NCI-H345 treated with DMSO at 0.1 percent for 48 hours (cell line): Measurements from ENCODE around the gene RNPEPL1.

Experiments used
- DNase-seq: peaks from one replicate; lab custom pipeline; 2025; ENCODE audit not compliant: unreplicated experiment; lab: John Stamatoyannopoulos, UW

RNPEPL1 gene

GRCh38 chr2:240589850-240590525 is 21.7 kb downstream of the RNPEPL1 start:
- no peak for DNase-seq

- no peak for DNase-seq
These were observed 22.4 kb downstream of the RNPEPL1 start for GRCh38 chr2:240590681-240591111.

DNA sequence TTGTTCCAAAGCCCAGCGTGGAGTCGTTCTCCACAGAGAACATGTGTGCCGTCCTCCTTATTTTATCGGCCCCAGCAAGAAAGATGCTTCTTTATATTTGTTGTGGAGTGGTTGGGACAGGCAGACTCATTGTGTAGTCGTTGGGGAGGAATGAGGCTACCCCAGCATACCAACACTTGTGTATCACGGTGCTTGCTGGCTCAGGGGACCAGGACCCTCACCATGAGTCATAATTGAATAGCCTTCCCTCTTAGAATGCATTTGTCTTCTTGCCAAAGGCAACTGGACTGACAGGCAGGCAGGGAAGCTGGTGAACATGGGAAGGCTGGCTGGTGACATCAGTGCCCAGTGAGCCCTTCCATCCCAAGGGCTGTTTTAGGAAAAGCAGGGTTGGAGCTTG is 22.9 kb downstream of the RNPEPL1 start:
- DNase-seq, result no peak

DNA sequence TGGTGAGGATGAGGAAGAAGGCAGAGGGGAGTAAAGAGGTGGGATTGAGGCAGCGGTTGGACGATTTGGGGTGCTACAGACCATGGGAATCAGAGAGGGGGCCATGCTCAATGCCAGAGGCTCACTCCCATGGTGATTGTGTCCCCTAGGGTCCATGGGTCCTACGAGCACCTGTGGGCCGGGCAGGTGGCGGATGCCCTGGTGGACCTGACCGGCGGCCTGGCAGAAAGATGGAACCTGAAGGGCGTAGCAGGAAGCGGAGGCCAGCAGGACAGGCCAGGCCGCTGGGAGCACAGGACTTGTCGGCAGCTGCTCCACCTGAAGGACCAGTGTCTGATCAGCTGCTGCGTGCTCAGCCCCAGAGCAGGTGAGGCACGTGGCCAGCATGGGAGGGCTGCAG is 23.5 kb downstream of the RNPEPL1 start:
- DNase-seq, result no peak

GRCh38 chr2:240593026-240593702 is 24.9 kb downstream of the RNPEPL1 start:
- no peak for DNase-seq

GRCh38 chr2:240593703-240594451 is 25.6 kb downstream of the RNPEPL1 start:
- no peak for DNase-seq

DNA sequence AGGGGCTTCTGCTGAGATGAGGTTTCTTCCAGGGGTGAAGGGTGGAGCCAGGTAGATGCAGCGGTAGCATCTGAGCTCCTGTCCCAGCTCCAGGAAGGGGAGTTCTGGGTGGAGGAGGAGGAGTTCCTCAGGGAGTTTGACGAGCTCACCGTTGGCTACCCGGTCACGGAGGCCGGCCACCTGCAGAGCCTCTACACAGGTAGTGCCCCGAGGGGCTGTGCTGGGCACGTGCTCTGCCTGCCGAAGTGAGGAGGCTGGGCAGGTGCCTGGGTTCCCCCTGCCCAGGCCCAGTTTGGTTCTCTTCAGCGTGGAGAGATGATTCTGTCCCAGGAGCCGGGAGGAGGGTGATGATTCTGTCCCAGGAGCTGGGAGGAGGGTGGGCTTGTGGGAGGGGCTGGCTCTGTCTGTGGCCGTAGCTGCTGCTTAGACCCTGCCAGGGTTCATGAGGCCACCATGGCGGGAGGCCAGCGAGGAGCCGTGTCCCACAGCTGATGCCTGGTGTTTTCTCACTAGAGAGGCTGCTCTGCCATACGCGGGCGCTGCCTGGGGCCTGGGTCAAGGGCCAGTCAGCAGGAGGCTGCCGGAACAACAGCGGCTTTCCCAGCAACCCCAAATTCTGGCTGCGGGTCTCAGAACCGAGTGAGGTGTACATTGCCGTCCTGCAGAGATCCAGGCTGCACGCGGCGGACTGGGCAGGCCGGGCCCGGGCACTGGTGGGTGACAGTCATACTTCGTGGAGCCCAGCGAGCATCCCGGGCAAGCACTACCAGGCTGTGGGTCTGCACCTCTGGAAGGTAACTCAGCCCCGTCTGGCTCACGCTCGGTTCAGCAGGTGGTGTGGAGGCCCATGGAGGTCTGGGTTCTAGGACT is 26.5 kb downstream of the RNPEPL1 start:
- DNase-seq, result no peak

GRCh38 chr2:240595381-240596079 is 27.2 kb downstream of the RNPEPL1 start:
- DNase-seq, result no peak

DNA sequence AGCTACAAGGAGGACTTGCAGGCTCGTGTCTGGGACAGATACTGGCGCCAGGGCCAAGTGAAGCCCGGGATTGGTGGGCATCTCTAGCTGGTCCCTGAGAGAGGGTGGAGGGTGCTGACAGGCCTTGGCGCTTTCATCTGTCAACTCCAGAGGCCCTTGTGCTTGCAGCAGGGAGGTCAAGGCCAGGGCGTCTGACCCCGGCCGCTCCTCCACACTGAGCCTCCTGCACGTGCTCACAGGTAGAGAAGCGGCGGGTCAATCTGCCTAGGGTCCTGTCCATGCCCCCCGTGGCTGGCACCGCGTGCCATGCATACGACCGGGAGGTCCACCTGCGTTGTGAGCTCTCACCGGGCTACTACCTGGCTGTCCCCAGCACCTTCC is 27.8 kb downstream of the RNPEPL1 start:
- no peak for DNase-seq

DNA sequence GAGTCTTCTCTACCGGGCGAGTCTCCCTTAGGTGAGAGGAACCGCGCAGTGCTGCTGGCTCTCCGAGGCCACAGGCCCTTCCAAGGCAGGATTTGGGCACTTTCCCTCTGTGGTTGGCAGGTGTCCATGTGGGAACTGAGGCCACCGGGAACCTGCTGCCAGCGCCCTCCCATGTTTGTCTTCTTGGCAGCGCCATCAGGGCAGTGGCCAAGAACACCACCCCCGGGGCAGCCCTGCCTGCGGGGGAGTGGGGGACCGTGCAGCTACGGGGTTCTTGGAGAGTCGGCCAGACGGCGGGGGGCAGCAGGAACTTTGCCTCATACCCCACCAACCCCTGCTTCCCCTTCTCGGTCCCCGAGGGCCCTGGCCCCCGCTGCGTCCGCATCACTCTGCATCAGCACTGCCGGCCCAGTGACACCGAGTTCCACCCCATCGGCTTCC is 28.2 kb downstream of the RNPEPL1 start:
- no peak for DNase-seq

DNA sequence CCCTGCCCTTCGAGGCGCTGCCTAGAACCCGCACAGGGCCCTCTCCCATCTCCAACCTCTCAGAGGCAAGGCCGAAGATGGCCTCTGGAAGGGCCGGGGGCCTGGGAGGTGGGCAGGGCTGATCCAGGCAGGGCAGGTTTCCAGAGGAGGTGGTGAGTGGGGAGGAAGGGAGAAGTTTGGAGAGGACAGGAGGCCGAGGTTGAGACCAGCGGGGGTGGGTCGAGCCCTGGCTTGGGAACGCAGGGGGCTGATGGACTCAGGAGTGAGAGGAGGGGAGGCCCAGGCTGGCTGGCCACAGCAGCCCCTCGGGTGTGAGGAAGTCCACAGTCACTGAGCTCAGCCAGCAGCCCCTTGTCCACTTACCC is 28.8 kb downstream of the RNPEPL1 start:
- DNase-seq, result no peak

DNA sequence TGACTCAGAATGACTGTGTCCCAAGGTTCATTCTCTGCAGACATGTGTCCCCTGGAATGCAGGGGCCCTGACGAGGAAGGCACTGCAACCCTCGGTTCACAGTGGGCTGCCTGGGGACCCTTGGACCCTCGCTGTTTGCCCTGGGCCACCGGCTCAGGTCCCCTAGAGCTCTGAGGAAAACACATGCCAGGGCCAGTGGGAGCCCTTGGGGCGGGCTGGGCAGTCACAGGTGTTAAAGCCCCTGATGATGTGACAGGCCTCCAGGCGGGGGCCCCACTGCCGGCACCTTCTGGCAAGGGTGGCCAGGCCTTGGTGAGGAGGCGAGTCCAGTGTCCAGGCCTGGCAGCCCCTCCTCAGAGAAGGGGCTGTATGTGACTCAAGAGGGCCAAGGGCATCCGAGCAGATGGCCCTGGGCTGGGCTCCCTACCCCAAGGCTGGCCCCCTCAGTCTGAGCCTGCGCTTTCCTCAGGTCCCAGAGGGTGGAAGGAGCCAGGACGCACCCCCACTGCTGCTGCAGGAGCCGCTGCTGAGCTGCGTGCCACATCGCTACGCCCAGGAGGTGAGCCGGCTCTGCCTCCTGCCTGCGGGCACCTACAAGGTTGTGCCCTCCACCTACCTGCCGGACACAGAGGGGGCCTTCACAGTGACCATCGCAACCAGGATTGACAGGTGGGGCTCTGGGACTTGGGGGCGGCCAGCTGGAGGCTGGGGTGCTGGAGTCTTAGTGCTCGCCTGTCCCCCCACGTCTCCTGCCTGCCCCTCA is 29.3 kb downstream of the RNPEPL1 start:
- no peak for DNase-seq

DNA sequence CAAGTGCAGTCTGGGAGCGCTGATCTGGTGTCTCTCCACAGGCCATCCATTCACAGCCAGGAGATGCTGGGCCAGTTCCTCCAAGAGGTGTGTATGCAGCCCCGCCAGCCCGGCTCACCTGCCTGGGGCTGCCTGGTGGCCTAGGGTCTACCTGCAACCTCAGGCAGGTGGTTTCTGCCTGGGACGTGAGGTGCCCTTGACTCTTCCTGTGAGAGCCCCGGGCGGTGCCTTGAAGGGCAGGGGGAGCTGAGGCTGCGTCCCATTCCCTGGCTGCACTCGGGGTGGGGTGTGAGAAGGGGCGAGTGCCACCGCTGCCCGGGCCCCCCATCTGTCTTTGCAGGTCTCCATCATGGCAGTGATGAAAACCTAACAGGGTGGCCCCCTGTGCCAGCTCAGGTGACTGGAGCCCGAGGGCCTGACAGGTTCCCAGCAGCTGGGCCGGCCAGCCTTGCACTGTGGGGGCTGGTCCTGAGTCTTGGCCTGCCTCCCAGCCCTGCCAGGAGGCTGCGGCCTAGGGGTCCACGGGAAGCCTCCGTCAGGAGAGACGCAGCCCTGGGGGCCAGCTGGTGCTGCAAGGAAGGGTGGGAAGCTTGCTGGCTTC is 30.1 kb downstream of the RNPEPL1 start:
- DNase-seq, result no peak

GRCh38 chr2:240599141-240599583 is 30.9 kb downstream of the RNPEPL1 start:
- no peak for DNase-seq

GRCh38 chr2:240600451-240600961 is 32.2 kb downstream of the RNPEPL1 start:
- no peak for DNase-seq

DNA sequence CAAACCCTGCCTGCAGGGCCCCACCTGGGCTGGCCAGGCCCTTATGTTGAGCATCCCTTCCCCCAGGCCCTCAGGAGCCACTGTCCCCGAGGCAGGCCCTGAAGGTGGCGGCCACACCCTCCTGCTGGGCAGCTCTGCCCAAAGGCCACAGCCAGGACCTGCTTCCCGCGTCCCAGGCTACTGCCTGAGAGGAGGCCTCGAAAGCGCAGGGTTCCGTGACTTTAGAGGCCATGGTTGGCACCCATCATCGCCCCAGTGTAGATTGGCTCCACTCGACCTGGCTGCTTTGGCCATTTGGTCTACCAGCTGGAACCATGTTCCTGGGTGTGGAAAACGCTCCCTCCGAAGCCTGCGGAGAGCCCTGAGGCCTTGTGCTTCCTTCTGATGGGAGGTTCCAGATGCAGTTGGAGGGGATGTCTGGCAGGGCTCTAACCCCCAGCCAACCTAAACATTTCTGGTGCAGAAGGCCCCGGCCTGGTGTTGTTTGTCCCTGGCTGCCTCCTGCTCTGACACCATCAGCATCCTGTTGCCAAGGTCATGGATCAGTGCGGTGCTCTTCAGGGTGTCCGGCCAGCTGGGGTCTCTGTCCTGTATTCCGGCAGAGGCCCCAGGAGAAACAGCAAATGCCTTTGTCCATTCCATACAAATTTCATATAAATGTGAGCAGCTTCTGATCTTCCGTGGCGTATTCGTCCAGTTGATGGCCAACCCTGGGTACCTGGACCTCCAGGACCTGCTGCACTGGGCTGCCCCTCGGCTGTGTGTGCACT is 33.0 kb downstream of the RNPEPL1 start:
- no peak for DNase-seq

- no peak for DNase-seq
These were observed 33.5 kb downstream of the RNPEPL1 start for GRCh38 chr2:240601831-240602160.

- DNase-seq, result no peak
These were observed 34.2 kb downstream of the RNPEPL1 start for GRCh38 chr2:240602266-240603050.
